SIG-M5 (cell line): ENCODE data around the gene PPP1R1C.
"Not testable (repeated sequence)": the region's sequence is repeated elsewhere in the genome, so short reads cannot be mapped to it uniquely, and the experiment has no call there.

Source experiments
- DNase-seq: peaks from one replicate; lab custom pipeline; 2025; lab: John Stamatoyannopoulos, UW

Gene PPP1R1C

GRCh38 chr2:182015334-182016109 is 29.9 kb downstream of the PPP1R1C start:
- no peak for DNase-seq

- DNase-seq: no peak
These were observed 32.6 kb downstream of the PPP1R1C start for GRCh38 chr2:182018218-182018617.

- DNase-seq: no peak
These were observed 34.1 kb downstream of the PPP1R1C start for GRCh38 chr2:182019731-182020130.

- no peak for DNase-seq
These were observed 34.8 kb downstream of the PPP1R1C start for GRCh38 chr2:182020286-182021070.

- DNase-seq: no peak
These were observed 37.6 kb downstream of the PPP1R1C start for GRCh38 chr2:182023235-182023634.

DNA sequence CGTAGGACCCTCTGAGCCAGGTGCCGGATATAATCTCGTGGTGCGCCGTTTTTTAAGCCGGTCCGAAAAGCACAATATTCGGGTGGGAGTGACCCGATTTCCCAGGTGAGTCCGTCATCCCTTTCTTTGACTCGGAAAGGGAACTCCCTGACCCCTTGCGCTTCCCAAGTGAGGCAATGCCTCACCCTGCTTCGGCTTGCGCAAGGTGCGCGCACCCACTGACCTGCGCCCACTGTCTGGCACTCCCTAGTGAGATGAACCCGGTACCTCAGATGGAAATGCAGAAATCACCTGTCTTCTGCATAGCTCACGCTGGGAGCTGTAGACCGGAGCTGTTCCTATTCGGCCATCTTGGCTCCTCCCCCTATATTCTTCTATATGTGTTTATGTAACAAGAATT is 45.2 kb downstream of the PPP1R1C start:
- not testable (repeated sequence) for DNase-seq

- DNase-seq: no peak
These were observed 46.3 kb downstream of the PPP1R1C start for GRCh38 chr2:182031956-182032355.

DNA sequence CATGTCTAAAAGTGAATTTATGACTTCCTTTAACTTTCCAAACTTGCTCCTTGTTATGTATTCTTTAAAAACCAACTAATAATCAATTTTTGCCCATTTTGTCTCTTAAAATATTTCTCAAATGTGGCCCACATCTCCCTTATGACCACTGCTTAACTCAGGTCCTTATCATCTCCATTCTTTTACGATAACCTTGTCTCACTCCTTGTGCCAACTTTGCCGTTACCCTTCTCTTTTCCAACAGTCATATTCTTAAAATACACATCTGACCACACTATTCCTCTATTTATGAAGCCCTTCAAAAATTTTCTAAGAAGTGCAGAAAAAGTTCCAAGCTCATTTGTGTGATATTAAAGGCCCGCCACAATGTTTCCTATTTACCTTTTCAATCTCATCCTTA is 47.8 kb downstream of the PPP1R1C start:
- no peak for DNase-seq

DNA sequence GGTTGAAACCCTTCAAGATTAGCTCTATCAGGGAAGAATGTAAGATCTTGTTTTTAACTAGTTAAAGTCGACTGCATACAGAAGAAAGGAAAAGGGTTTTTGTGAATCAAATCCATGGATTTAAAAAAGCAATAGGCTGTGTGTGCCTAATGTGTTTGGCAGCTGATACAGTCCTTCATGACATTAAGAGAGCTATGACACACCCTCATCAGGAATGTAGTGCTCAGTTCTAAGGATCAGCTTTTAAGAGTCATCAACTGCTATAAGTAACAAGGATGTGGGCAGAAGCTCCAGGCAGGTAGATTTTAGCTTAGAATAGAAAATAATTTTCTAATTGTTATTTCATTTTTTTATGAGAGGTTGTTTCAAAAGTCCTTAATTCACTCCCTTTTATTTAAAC is 52.9 kb downstream of the PPP1R1C start:
- DNase-seq: no peak

GRCh38 chr2:182043021-182043420 is 57.4 kb downstream of the PPP1R1C start:
- no peak for DNase-seq

DNA sequence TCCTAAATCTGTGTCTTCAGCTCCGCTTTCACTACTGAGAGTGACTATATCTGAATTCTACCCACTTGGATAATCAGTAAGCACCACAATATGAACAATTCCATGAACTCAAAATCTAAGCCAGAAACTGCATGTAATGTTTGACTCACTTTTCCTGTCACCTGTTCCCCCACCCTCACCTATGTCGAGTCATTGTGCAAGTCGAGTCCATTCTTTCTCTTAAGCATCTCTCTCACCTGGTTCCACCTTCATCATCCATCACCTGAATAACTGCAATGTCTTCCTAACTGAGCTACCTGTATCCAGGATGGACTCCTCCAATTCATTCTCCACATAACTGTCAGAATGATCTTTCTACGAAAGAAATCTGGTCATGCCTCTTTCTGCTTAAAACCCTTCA is 58.2 kb downstream of the PPP1R1C start:
- DNase-seq: no peak

GRCh38 chr2:182047544-182047943 is 61.9 kb downstream of the PPP1R1C start:
- DNase-seq: no peak

- DNase-seq: no peak
These were observed 62.4 kb downstream of the PPP1R1C start for GRCh38 chr2:182048088-182048487.

GRCh38 chr2:182048621-182049020 is 63.0 kb downstream of the PPP1R1C start:
- no peak for DNase-seq

DNA sequence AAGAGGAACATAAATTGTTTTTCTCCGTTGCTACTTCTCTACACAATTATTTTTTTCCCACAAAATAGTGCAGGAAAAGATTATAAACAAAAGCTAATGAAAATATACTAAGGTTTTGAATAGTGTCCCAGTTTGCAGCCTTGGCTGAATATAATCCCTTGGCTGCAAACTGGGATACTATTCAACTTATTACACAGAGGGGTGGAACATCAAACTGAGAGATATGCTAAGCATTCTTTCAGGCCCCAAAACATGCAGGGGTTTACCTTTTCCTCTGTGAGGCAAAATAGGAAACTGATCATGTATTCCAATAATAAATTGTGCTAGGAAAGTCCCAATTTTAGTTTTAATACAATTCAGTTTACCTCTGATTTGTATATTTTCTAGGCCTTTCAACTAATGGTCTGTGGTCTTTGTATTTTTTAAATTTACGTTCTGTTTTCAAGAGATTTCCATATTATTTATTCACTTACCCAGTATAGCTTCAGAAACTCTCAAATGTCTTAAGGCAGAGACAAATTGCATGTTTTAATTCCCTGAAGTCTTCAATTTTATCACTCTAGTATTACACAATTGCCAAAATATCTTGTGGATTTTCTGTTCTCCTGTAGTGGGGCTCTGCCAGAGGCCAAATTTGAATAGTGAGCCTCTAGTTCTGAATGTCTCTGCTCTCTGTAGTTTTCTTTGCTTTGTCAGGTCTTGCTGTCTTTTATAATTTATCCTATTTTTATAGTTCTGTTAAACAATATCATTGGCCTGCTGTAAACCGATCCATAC is 63.9 kb downstream of the PPP1R1C start:
- no peak for DNase-seq

DNA sequence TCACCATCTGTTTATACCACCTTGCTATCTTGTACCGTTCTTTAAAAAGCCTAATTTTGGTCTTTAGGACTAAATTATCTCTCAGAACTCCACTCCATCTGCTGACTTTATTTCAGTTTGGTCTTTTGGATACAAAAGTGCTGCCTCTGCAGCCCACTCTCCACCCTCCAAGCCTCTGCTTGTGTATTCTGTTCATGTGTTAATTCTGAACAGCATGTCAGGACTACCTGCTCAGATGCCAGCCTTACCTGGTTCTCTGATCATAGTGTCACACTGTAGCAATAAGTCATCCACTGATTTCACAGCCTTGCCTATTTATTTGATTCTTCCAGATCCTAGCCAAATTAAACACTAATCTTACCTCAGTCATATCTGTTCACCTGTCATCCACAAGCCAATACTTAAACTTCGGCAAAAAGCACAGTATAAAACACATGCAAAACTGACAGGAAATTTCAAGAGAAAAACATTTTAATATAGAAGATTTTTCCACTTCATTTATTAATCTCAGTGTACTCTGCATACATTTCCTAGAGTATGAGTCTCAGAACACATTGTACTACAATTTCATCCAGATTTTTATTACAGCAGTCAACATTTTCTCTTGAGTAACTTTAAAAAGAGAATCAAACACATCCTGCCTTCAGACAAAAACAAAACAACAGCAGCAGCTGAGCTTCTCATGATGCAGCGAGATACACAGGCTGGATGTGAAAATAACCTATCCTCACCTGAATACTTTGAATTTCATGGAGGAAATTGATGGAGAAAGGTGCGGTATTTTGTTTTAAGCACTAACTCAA is 64.9 kb downstream of the PPP1R1C start:
- DNase-seq: no peak

- DNase-seq: no peak
These were observed 70.3 kb downstream of the PPP1R1C start for GRCh38 chr2:182055993-182056392.

DNA sequence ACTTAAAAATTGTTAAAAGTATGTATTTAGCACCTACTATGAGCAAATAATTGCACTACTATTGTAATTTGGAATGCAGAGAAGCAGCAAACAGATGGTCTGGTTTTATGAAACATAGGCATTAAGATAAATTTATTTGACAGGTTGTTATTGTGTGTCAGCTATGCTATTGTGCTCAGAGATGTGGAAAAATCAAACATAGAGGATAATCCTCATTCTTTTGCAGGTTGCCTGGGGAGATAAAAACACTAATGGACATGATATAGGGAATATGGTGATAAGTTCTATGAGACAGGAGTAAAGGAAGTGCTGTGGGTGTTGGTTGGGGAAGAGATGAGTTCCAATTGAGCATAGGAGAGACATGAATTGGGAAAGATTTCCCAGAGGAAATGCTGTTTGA is 71.3 kb downstream of the PPP1R1C start:
- DNase-seq: no peak

- no peak for DNase-seq
These were observed 72.4 kb downstream of the PPP1R1C start for GRCh38 chr2:182058056-182058455.

GRCh38 chr2:182061739-182062138 is 76.1 kb downstream of the PPP1R1C start:
- no peak for DNase-seq

DNA sequence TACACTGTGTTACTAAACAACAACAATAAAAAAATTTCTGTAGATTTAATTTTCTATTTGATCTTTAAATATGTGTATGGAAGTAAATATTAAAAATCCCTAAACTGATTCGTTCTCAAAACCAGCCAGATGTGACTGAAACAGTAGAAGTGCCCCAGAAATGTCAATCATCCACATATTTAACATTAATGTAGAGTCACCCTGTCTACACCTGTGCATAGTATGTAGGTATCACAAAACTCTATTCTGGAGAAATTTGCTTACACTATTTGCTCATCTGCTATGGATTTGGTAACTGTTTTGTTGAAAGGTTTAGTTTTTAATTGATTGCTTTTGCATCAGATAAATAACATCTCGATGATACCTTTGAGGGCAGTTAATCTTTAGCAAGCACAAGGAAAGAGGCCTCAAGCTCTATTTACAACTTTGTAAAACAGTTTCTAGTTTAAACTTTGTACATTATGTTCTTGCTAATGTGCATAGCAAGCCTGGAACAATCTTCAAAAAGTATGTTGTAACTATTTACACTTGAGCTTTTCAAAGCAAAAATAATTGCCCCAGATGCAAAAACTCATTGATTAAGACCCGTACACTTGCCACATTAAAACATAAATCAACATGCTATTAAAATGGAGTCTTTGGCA is 76.8 kb downstream of the PPP1R1C start:
- no peak for DNase-seq
